Caco-2 (cell line): Measurements from ENCODE around the gene UGT1A6. TPM values are rescaled to one million over a fixed set of nuclear protein-coding genes. Genes with fewer than 3 reads are reported as not detected.

Experiments
- BruUV-seq: library from RNA; stranded (reverse); fragments of 400-500 nt; replicated peaks from 2 replicates; lab custom pipeline; 2021; lab: Mats Ljungman, UMichigan
- CTCF ChIA-PET: fragments of 300-600 bp; sonication (Branson Sonifier 250); formaldehyde crosslinking; loops from one replicate; lab custom pipeline; 2022; ENCODE audit warnings: antibody characterized with exemption; lab: Charles Lee
- POLR2A ChIA-PET: fragments of 300-600 bp; sonication (Branson Sonifier 250); formaldehyde crosslinking; loops from one replicate; lab custom pipeline; 2022; ENCODE audit warnings: antibody characterized with exemption; lab: Charles Lee
- DNase-seq, 2 experiments: peaks; one replicate each; pipeline versions ENCODE4 v3.0.0 to v3.0.0-alpha.2; 2020 to 2022
- H3K27me3 ChIP-seq: replicated peaks from 2 replicates; pipeline ENCODE4 v1.6.0; 2011; ENCODE audit warnings: low read length; ENCODE audit not compliant: control insufficient read depth, insufficient read depth
- H3K36me3 ChIP-seq: 2 replicates; pipeline ENCODE4 v1.5.1; 2011; ENCODE audit warnings: low read length; ENCODE audit not compliant: control insufficient read depth, insufficient read depth
- H3K4me1 ChIP-seq: fragments of 250-450 bp; sonication (Bioruptor Pico); 2 replicates; pipeline ENCODE4 v1.5.1; 2020; ENCODE audit warnings: mild to moderate bottlenecking
- H3K4me3 ChIP-seq: 2 replicates; pipeline ENCODE4 v1.5.1; 2011; ENCODE audit warnings: low read depth, mild to moderate bottlenecking, control low read depth, low read length
- H3K9me3 ChIP-seq: fragments of 250-450 bp; sonication (Bioruptor Pico); 2 replicates; pipeline ENCODE4 v1.5.1; 2020; ENCODE audit warnings: mild to moderate bottlenecking, moderate library complexity
- H3K27ac Mint-ChIP-seq: one replicate; pipeline ENCODE4 v1.8.0; 2022; ENCODE audit warnings: mixed read lengths; ENCODE audit not compliant: unreplicated experiment
- H3K27me3 Mint-ChIP-seq: one replicate; pipeline ENCODE4 v1.8.0; 2022; ENCODE audit warnings: mixed read lengths; ENCODE audit not compliant: insufficient read depth, unreplicated experiment
- H3K36me3 Mint-ChIP-seq: one replicate; pipeline ENCODE4 v1.8.0; 2022; ENCODE audit warnings: mild to moderate bottlenecking, mixed read lengths; ENCODE audit not compliant: insufficient read depth, unreplicated experiment
- H3K4me1 Mint-ChIP-seq: one replicate; pipeline ENCODE4 v1.8.0; 2022; ENCODE audit warnings: low read depth, mixed read lengths; ENCODE audit not compliant: unreplicated experiment
- H3K4me3 Mint-ChIP-seq: one replicate; pipeline ENCODE4 v1.8.0; 2022; ENCODE audit warnings: mild to moderate bottlenecking, moderate library complexity, mixed read lengths; ENCODE audit not compliant: unreplicated experiment
- H3K9me3 Mint-ChIP-seq: one replicate; pipeline ENCODE4 v1.8.0; 2022; ENCODE audit warnings: mixed read lengths; ENCODE audit not compliant: unreplicated experiment
- intact Hi-C: fragments of 100-400 bp; cut with micrococcal nuclease; formaldehyde crosslinking; loops from one replicate; pipeline ENCODE4 v1.10.0; 2022; ENCODE audit not compliant: unreplicated experiment
- total RNA-seq: library from RNA; stranded (reverse); gene quantifications from 2 replicates; pipeline ENCODE4 v1.2.3, GENCODE V29; 2022
- TF ChIP-seq, protein P1 (sequence below), 2 experiments: fragments of 200-600 bp in 1 of 2; IDR thresholded peaks; 1 replicate in 1 of 2; 2 replicates in 1 of 2; pipeline versions ENCODE4 v1.5.1 to v1.8.0; 2011 to 2022; ENCODE audit warnings: antibody characterized with exemption in 1 of 2, control low read depth in 1 of 2, inconsistent platforms in 1 of 2, low read depth in 1 of 2, low read length in 1 of 2, mild to moderate bottlenecking in 1 of 2, moderate library complexity in 1 of 2; ENCODE audit not compliant: insufficient read depth in 1 of 2, severe bottlenecking in 1 of 2, unreplicated experiment in 1 of 2

UGT1A6 gene
- total RNA-seq, 1 experiment from 2014 or later: 33.9 TPM

GRCh38 chr2:233758849-233759248, 66.2 kb downstream of the UGT1A6 start:
- Mint-ChIP-seq H3K9me3 (no peaks in the 10 kb centered on the region), H3K27me3 (no peaks in the 10 kb centered on the region), H3K4me3 (no peak overlapping the region), H3K36me3 (peaks cover 5% of the 10 kb centered on the region), H3K27ac (no peak overlapping the region), H3K4me1 (peaks cover 11% of the 10 kb centered on the region)
- intact Hi-C loops: no loop called here
- Histone ChIP-seq H3K27me3 (no peaks in the 10 kb centered on the region), H3K4me3 (no peak overlapping the region), H3K9me3 (no peaks in the 10 kb centered on the region), H3K4me1 (no peaks in the 10 kb centered on the region), H3K36me3 (no peaks in the 10 kb centered on the region)
- BruUV-seq: no TSS peak
- TF ChIP-seq, protein P1, sequence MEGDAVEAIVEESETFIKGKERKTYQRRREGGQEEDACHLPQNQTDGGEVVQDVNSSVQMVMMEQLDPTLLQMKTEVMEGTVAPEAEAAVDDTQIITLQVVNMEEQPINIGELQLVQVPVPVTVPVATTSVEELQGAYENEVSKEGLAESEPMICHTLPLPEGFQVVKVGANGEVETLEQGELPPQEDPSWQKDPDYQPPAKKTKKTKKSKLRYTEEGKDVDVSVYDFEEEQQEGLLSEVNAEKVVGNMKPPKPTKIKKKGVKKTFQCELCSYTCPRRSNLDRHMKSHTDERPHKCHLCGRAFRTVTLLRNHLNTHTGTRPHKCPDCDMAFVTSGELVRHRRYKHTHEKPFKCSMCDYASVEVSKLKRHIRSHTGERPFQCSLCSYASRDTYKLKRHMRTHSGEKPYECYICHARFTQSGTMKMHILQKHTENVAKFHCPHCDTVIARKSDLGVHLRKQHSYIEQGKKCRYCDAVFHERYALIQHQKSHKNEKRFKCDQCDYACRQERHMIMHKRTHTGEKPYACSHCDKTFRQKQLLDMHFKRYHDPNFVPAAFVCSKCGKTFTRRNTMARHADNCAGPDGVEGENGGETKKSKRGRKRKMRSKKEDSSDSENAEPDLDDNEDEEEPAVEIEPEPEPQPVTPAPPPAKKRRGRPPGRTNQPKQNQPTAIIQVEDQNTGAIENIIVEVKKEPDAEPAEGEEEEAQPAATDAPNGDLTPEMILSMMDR (IDR thresholded peaks at IDR 0.05; ENCODE audit: insufficient read depth in 1 of 2, low read depth in 1 of 2, low read length in 1 of 2, severe bottlenecking in 1 of 2, unreplicated experiment in 1 of 2): no peak
- POLR2A ChIA-PET: no interaction called here
- CTCF ChIA-PET: no interaction called here
- DNase-seq: no peak

GRCh38 chr2:233760043-233760442, 67.4 kb downstream of the UGT1A6 start, which contains the start of gene UGT1A1:
Gene UGT1A1 (plus strand): TSS chr2:233760270. CDS start chr2:233760288, 18 bp downstream.
- Mint-ChIP-seq H3K9me3 (no peaks in the 10 kb centered on the region), H3K27me3 (no peaks in the 10 kb centered on the region), H3K27ac (no peak within 1 kb of the TSS), H3K36me3 (peaks cover 10% of the 10 kb centered on the region), H3K4me1 (peaks cover 16% of the 10 kb centered on the region), H3K4me3 (no peak within 1 kb of the TSS)
- Histone ChIP-seq H3K4me1 (no peaks in the 10 kb centered on the region), H3K9me3 (no peaks in the 10 kb centered on the region), H3K36me3 (no peaks in the 10 kb centered on the region), H3K27me3 (no peaks in the 10 kb centered on the region), H3K4me3 (no peak within 1 kb of the TSS)
- TF ChIP-seq, protein P1 (IDR thresholded peaks at IDR 0.05; ENCODE audit: insufficient read depth in 1 of 2, low read depth in 1 of 2, low read length in 1 of 2, severe bottlenecking in 1 of 2, unreplicated experiment in 1 of 2): no peak
- no TSS peak for BruUV-seq
- ChIA-PET POLR2A (no interaction called here), CTCF (no interaction called here)
- DNase-seq: no peak
- intact Hi-C loops: no loop called here

DNA sequence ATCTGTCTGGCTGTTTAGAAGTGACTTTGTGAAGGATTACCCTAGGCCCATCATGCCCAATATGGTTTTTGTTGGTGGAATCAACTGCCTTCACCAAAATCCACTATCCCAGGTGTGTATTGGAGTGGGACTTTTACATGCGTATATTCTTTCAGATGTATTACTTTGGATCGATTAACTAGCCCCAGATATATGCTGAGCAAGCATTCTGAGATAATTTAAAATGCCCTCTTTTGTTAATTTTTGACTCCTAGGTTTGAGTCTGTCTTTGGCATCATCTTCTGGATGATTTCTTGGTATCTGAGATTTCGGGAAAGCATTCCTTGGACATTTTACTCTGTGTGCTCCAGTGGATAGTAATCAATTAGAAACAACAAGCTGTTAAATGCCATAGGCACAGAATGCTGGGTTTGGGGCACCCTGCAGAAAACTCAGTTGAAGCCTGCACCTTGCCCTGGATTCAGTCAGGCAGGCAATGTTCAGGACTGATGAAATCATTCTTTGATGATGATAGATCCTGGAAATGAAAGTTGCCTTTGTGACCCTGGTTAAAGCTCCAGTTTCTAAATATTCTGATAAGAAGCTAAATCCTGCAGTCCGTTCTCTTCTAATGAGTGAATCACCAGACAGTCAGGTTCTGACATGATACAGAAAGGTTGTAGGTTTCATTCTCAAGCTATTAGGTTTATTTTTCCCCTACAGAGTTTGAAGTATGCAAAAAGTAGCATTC, 68.5 kb downstream of the UGT1A6 start:
- no peak overlapping the region for H3K4me3 ChIP-seq
- H3K9me3 ChIP-seq: no peaks in the 10 kb centered on the region
- BruUV-seq: no TSS peak
- TF ChIP-seq, protein P1 (IDR thresholded peaks at IDR 0.05; ENCODE audit: insufficient read depth in 1 of 2, low read depth in 1 of 2, low read length in 1 of 2, severe bottlenecking in 1 of 2, unreplicated experiment in 1 of 2): no peak
- Mint-ChIP-seq H3K4me3 (no peak overlapping the region), H3K27ac (no peak overlapping the region), H3K4me1 (peaks cover 16% of the 10 kb centered on the region), H3K27me3 (no peaks in the 10 kb centered on the region), H3K9me3 (no peaks in the 10 kb centered on the region), H3K36me3 (peaks cover 10% of the 10 kb centered on the region)
- POLR2A ChIA-PET: no interaction called here
- DNase-seq: no peak
- no peaks in the 10 kb centered on the region for H3K27me3 ChIP-seq
- no peaks in the 10 kb centered on the region for H3K36me3 ChIP-seq
- CTCF ChIA-PET: no interaction called here
- H3K4me1 ChIP-seq: no peaks in the 10 kb centered on the region
- intact Hi-C loops: no loop called here
